A549 treated with RU486 at 1 μM for 4 hours (cell line): ENCODE data around the gene FBXO9. TPM values are rescaled to one million over a fixed set of nuclear protein-coding genes. Genes with fewer than 3 reads are reported as not detected.

Source experiments
- total RNA-seq: library from RNA; stranded (reverse); fragments of 200-300 nt; extraction: Qiagen RNA extraction; gene quantifications from 5 replicates; pipeline ENCODE4 v1.2.3, GENCODE V29; 2022; ENCODE audit warnings: low read depth

Gene FBXO9
- 30.8 to 42.1 TPM (median 33.9 TPM) in 5 replicates for total RNA-seq

GRCh38 chr6:53065266-53066076 is at the start of gene FBXO9:
FBXO9 (plus strand) TSS chr6:53065404; CDS start chr6:53065790, 386 bp downstream.

GRCh38 chr6:53148684-53149083 is 83.5 kb downstream of the FBXO9 start, which contains the start of gene GCM1:
GCM1 (minus strand) TSS chr6:53148841; CDS start chr6:53145632, 3,209 bp downstream.

Other genes starting within 250 kb of the FBXO9 start
- gene GSTA5, start 224.6 kb upstream of the FBXO9 start, total RNA-seq = not detected in 5 replicates
- not detected in 5 replicates for gene GSTA3, start 155.7 kb upstream of the FBXO9 start, total RNA-seq
- gene GSTA4, start 70.1 kb upstream of the FBXO9 start, total RNA-seq = 5.4 to 11.1 TPM (median 8.7 TPM) in 5 replicates
- 1.5 to 3.5 TPM (median 2.9 TPM) in 5 replicates for gene CILK1, start 3.6 kb upstream of the FBXO9 start, total RNA-seq
- gene GCM1, start 83.4 kb downstream of the FBXO9 start, total RNA-seq = 0.03 to 0.11 TPM (median 0.07 TPM) in 3 of 5 replicates, not detected in the others